ENCODE data around the gene KCNE4.

Gene KCNE4

DNA sequence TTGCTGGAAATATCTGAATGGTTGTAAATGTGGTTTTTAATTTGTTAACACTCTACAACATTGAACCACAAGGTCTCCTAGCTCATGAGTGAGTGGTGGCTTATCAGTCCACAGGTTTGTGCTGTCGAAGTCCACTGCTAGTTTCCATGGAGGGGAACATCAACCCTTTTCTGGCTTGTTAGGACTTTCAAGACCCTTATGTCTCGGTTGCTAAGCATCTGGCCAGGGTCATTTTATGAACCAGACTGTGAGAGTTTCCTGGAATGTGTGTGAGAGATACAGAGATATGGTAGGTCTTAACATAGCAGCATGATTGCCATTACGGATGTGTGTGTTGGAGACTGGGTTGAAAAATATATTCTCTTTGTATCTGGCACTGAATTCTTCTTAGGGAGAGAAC is 36.9 kb downstream of the KCNE4 start:
- no peak for DNase-seq

- no peak for DNase-seq
These were observed 38.0 kb downstream of the KCNE4 start for GRCh38 chr2:223090039-223090438.

- DNase-seq = peak; percentile 45
These were observed 38.7 kb downstream of the KCNE4 start for GRCh38 chr2:223090540-223091235.

DNA sequence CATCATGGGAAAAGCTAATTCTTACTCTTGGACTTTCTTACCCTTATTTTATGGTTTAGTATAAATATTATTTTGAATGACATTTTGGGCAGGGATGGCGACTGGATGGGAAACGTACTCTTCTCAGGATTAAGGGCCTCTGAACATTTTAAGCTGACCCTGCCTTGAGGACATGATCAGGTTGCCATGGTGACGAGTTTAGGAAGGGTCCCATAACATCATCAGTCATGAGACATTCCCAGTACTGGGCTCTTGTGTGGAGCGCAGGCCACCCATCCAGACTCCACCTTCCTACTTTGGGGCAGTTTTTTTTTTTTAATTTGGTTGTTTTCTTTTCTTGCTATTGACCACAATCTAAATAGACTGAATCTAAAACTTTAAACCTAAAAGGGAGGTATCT is 40.7 kb downstream of the KCNE4 start:
- no peak for DNase-seq

DNA sequence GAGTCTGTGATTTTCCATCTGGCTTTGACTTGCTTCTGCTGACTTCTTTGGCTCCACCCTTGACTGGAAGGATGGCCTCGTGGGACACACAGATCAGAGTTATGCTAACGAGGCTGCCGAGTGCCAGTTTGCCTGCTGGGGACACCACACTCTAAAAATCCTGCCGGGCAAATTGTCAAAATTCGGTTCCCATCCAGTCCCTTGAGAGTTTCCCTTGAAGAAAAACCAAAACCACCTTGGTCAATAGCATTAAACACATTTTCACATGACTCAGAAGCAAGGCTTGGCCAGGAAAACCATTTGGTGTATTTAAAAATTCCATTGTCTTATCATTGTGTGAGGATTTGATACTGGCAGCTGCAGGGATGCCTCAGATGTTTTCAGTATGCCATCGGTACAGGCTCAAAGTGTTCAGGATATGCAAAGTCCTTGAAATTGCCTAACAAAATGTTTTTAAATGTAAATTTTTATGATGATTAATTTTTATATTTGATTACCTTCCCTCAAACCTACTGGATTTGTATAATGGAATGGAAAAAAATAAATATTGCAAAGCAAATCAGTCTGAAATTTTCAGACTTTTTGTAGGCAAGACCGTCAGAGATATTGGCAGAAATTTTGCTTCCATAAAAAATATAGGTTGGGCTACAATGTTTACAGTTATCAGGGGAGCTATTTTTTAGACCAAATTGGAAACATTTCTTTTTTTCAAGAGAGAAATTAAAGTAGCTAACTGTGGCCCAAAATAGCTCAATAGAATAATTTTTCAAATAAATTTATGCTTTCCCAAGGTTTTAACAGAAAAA is 41.6 kb downstream of the KCNE4 start:
- peak; percentile 58 for DNase-seq

DNA sequence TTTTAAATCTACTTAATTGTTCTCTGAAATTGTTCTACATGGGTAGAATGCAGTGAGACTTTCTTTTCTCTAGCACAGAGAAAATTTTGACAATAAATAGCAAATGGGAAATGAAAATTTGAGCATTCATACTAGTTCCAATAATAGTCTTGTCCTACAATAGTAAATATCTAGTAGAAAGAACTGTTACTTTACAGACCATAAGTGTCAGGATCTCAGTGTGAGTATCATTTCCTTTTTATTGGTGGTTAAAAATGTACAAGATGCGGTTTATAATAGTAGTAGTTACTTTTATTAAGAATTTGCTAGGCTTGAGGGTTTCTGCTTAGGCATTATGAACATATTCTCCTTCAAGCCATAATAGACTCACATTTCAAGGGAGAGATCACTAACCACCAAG is 43.2 kb downstream of the KCNE4 start:
- no peak for DNase-seq

GRCh38 chr2:223096235-223096970 is 44.4 kb downstream of the KCNE4 start:
- DNase-seq = no peak

DNA sequence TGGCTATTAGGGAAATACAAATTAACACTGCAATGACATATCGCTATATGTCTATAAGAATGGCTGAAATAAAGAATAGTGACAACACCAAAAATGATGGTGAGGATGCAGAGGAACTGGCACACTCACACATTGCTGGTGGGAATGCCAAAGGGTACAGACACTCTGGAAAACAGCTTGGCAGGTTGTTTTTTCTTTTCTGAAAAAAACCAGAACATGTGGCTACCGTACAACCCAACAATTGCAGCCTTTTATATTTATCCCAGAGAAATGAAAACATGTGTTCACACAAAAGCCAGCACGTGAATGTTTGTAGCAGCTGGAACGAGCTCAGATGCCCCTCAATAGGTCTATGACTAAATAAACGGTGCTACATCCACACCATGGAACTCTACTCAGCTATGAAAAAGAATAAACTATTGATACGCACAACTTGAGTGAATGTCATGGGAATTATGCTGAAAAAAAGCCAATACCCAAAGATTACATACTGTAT is 45.9 kb downstream of the KCNE4 start:
- DNase-seq = no peak

- no peak for DNase-seq
These were observed 47.6 kb downstream of the KCNE4 start for GRCh38 chr2:223099561-223099960.

DNA sequence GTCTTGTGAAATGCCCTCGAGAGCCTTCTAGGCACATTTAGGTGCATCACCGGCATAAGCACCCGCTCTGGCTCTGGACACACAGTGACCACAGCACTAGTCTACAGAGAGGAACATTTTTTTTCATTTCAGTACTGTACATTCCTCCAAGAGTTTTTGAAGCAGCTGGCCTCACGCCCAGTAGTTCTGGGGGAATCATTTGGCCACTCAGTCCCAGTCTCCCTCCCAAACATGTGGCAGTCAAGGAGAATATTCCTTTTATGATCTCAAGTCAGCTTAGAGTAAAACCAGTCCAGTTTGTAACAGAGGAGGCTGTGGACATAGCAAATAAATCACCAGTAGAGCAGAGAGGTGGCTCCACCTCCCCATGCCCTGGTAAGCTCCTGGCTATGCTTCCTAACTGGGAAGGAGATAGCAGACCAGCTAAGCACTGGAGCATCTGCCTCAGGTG is 48.1 kb downstream of the KCNE4 start:
- DNase-seq = no peak

DNA sequence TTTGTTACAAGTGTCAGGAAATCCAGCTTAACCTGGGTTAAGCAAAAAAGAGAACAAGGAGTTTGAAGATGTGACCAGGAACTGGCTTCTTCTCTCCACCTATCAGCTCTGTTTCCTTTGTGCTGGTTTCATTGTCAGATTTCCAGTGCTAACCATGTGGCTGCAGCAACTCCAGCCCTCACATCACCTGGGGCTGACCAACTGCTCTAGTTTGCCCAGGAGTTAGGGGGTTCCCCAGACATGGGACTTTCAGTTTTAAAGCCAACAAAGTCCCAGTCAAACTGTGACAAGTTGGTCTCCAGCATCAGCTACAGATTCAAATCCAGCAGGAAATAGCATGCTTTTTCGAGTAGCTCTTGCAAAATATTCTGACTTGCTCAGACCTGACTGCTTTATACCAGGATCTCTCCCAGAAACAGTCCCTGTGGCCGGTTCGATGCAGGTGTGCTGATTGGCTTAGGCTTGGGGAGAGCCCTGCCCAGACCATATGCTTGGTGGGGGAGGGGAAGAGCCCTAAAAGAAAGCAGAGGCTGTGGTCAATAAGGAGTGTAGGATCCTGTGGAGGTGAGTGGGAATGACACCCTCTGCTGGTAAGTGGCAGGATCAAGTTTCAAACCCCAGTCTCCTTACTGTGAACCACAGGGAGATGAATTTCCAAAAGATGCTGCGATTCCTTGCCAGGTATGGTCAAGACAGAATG is 49.5 kb downstream of the KCNE4 start:
- peak; percentile 80 for DNase-seq

- peak; percentile 48 for DNase-seq
These were observed 50.0 kb downstream of the KCNE4 start for GRCh38 chr2:223102040-223102400.

GRCh38 chr2:223102450-223102849 is 50.5 kb downstream of the KCNE4 start:
- DNase-seq = no peak

DNA sequence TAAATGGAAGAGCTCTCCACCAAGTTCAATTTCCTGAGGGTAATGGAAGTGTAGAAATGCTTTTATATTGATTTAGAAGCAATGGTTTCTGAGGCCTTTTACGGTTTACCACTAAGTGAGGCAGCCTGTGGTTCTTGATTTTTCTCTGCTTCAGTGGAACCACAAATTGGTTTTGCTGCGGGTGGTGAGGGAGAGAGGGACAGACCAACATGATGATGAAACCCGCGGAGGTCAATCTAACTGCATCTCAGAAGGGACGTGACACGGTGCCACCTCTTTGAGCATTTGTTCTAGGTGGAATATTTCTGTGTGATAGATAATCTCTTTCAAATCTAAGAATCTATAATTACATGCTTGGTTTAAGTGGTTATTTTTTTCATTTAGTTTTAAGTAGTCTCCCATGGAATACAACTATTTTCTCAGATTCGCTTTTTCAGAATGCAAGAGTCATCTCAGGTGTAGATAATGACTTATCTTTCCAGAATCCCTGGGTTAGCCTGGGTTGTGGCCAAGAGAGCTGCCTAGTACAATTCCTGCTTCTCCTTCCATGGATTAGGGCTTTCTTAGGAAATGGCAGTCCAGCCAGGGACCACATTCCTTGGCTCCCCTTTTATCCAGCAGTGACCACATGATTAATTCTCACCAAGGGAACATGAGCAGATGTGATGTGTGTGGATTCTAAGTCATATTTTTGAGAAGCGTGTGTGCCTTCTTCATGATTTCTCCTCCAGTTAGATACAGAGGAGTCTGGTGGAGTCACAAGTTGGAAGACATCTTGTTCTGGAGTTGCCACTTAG is 52.5 kb downstream of the KCNE4 start:
- no peak for DNase-seq
